HG03558 (cell line): ENCODE data around the gene NTN1.

Source experiments
- ATAC-seq: cut with Tn5 transposase; IDR thresholded peaks from one replicate; pipeline ENCODE4 v1.9.1; 2021; ENCODE audit warnings: moderate number of reproducible peaks; ENCODE audit not compliant: unreplicated experiment; ENCODE audit errors: extremely low read depth

NTN1 gene

GRCh38 chr17:9004132-9004960, 17.0 kb upstream of the NTN1 start:
- no peak for ATAC-seq

DNA sequence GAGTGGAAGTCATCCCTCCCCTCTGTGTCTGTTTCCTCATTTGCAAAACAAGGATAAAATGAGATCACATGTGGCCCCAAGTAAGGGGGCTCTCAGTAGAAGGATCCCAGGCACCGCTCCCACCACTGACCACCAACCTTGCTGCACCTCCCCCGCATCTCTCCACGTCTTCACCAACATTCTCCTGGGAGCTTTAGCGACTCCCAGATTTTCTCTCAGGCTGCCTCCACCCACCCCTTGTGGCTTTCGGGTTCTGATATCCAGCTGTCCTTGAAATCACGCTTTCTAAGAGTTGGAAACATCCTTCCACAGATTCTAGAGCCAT, 16.4 kb upstream of the NTN1 start:
- no peak for ATAC-seq

- no peak for ATAC-seq
Observed at GRCh38 chr17:9006175-9006767, 15.0 kb upstream of the NTN1 start.

DNA sequence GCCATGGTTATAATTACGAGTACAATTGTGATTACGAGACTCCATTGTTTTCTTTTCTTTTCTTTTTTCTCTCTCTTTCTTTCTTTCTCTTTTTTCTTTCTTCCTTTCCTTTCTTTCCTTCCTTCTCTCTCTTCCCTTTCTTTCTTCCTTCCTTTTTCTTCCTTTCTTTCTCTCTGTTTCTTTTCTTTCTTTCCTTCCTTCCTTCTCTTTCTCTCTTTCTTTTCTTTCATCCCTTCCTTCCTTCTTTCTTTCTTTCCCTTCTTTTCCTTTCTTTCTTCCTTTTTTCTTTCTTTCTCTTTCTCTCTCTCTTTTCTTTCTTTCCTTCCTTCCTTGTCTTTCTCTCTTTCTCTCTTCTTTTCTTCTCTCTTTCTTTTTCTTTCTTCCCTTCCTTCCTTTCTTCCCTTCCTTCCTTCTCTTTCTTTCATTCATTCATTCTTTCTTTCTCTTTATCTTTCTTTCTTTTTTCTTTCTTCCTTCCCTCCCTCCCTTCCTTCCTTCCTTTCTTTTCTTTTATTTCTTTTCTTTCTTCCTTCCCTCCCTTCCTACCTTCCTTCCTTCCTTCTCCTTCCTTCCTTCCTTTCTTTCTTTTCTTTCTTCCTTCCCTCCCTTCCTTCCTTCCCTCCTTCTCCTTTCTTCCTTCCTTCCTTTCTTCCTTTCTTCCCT, 14.1 kb upstream of the NTN1 start:
- ATAC-seq: no peak

DNA sequence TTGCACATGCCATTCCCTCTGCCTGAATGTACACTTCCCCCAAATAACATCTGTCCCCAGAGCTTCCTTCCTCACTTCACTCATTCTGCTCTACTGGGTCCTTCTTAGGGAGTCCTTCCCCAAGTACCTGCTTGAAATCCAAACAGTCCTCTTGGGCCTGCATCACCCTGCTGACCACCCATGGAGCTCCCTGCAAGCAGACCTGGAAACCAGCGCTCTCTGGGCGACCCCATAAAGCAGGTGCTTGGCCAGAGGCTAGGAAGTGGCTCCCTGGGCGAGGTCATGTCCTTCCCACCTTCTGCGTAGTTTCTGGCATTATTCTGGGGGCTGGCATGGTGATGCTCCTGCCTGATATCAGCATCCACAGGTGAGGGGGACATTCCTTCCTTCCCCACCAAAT, 12.2 kb upstream of the NTN1 start:
- ATAC-seq: no peak

DNA sequence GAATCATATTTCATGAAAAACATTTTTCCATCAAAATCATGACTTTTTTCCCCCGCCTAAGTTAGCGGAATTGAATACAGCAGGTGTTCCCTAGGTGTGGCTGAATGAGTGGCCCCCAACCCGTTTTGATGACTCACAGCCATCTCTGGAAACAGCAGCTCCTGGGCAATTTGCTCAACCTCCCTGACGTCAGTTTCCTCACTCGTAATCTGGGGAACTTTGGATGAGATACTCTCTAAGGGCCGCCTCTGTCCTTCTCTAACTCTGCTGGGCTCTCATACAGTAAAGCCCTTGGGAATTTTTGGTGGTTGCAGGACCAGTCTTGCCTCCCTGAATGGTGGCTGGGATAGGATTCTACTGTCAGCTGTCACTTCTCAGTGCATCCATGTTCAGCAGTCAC, 11.6 kb upstream of the NTN1 start:
- no peak for ATAC-seq

DNA sequence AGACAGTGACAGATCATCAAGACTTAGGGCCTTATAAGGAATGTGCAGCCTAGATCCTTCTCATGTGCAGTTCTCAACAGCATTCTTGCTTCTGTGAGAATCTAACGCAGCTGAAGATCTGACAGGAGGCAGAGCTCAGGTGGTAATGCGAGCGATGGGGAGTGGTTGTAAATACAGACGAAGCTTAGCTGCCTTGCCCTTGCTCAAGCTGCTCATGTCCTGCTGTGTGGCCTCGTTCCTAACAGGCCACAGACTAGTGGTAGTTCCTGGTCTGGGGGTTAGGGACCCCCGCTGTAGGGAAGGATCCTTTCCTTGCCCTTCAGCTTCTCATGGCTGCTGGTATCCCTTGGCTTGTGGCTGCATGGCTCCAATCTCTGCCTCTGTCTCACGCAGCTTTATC, 10.3 kb upstream of the NTN1 start:
- no peak for ATAC-seq

DNA sequence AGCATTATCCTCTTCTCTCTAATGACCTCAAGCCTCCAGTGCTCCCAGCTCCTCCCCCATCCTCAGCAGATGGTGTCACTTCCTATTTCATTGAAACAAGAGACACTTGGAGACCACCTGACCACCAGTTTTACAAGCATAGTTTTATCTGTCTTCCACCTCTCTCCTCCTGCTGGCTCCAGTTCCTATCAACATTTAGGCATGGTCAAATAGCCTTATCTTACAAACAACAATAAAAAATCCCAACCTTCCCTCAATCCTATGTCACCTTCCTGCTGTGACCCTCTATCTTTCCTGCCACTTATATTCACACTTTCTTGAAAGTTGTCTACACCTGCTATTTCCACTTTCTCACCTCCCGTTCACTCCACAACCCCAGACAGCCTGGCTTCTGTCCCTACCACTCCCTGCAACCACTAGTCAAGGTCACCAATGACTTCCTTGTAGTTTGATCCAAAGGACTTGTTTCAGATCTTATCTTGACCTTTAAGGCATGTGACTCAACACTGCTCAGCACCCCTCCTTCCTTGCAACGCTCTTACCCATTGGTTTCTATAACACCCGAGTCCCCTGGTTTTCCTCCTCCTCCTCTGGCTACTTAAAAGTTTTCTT, 4.3 kb upstream of the NTN1 start:
- ATAC-seq: no peak

DNA sequence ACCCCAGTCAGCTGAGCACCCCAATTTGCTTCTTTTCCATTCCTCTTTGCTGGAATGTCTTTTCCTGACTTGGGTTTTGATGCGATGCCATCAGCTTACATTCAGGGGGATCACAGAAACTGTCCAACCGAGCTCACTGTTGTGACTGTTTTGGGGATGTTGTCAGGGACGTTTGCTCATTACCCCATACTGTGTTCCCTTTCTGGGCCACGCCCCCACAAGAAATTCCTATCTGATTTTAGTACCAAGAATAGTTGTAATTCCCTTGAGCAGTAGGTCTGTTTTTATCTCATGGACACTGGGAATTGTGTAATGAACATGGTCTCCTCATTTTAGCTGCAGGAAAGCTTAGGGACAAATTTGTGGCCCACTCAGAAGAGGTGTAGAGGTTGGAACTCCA, 2.6 kb upstream of the NTN1 start:
- ATAC-seq: no peak

DNA sequence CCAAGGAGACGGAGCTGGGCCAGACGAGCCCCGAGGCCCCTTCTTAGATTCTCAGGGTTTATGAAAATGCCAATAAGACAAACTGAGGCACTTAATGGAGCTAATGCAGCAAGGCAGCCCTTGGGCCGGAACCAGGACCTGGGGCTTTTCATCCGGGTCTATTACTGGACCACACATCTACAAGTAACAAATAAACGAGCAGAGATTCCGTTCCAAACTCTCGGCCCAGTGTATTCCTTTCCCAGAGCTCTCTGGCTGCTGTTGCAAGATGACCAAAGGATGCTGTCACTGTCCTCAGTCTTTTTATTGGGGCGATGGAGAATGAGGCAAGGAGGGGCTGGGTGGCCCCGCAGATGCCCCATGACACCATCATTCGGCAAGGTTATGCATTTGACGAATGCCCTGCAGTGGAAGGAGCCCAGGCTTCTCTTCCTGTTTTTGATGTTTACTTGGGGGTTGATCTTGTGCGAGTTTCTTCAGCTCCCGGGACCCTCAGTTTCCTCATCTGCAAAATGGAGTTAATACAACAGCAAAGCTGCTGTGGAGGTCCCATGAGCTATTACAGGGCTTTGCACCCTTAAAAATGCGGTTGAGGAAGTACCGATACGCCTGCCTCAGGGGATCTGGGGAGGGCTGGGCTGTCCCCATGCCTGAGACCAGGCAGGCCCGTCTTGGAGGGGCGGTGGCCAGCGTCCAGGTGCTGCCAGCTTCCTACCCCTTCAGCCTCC, 1.1 kb upstream of the NTN1 start:
- ATAC-seq: no peak

- ATAC-seq: no peak
Observed at GRCh38 chr17:9020824-9021157, 519 bp upstream of the NTN1 start.

- ATAC-seq: no peak
Observed at GRCh38 chr17:9021992-9022572, 772 bp downstream of the NTN1 start.

DNA sequence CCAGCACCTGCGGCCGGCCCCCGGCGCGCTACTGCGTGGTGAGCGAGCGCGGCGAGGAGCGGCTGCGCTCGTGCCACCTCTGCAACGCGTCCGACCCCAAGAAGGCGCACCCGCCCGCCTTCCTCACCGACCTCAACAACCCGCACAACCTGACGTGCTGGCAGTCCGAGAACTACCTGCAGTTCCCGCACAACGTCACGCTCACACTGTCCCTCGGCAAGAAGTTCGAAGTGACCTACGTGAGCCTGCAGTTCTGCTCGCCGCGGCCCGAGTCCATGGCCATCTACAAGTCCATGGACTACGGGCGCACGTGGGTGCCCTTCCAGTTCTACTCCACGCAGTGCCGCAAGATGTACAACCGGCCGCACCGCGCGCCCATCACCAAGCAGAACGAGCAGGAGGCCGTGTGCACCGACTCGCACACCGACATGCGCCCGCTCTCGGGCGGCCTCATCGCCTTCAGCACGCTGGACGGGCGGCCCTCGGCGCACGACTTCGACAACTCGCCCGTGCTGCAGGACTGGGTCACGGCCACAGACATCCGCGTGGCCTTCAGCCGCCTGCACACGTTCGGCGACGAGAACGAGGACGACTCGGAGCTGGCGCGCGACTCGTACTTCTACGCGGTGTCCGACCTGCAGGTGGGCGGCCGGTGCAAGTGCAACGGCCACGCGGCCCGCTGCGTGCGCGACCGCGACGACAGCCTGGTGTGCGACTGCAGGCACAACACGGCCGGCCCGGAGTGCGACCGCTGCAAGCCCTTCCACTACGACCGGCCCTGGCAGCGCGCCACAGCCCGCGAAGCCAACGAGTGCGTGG, 1.5 kb downstream of the NTN1 start:
- ATAC-seq: no peak

DNA sequence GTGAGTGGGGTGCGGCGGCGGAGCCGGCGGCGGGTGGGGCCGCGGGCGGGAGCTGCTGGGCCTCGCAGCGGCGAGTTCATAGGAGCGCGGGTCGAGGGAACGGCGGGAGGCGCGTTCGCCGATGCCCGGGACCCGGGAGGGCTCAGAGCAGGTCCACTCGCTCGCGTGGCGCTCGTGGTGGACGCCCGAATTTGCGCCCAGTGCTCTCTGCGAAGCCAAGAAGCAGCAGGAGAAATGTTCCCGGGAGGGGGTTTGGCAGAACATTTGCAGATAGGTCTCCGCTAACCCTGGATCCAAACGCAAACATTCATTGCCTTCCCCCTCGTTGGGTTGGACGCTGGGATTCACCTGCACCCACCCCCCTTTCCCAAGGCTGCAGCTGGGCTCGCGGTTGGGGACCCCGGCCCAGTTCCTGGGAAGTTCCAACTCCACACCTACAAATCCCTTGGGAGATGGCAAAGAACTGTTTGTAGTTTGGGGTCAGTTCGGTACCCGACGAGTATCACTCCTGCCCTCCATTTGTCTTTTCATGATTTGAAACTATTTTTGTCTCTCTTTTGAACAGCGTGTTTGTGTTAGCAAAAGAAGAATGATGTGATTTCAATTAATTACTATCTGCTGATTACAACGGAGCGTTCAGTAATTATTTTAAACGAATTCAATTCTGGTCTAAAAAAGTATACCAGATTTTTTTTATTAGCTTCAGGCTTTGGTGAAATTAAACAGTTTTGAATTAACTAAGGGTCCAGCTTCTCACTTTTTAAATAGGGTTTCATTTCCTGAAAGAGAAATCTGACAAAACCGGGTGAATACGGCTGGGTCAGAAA, 2.3 kb downstream of the NTN1 start:
- ATAC-seq: no peak

DNA sequence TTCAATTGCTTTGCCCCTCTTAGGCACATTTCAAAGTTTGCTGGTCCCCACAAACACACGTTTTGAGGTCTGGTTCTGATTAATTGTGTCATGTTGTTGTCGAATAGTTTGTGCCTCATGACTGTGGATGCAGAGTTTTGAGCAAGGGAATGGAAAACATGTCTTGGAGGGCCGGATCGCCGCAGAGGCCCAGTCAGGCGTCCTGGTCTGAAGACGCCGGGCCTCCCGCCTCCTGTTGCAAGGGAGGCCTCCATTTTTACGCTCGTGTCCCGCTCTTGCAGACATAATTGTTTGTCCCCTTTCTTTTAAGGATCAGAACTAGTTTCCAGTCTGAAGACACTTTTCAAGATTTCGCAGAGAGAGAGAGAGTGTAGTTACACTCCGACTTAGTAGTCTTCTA, 3.2 kb downstream of the NTN1 start:
- no peak for ATAC-seq

- ATAC-seq: no peak
Observed at GRCh38 chr17:9026741-9027140, 5.4 kb downstream of the NTN1 start.

- no peak for ATAC-seq
Observed at GRCh38 chr17:9028202-9028987, 7.1 kb downstream of the NTN1 start.

DNA sequence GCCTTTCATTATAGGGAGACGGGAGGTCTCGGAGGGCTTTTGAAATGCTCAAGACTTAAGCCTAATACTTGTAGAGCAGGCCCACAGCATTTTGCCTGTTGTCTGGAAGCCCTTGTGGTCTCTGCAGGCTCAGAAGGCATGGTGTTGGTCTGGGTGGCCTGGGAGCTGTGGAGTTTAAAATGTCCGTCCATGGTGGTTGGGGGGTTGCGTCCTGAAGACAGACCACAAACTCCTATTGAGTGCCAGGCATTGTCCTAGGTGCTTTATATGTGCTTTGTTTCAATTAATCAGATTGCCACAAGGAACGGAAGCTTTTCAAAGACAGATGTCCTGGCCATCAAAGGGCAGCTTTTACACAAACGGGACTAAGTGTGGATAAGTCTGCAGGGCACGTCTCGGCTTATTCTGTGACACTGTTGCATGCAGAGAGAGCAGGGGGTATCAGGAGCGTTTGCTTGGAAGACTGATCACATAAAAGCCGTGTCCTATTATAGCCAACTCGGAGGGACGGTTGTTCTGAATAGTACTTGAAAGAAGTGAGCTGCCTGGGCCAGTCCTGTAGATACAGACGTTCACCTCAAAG, 7.8 kb downstream of the NTN1 start:
- no peak for ATAC-seq
